ENCODE measurements around the gene RPL38. TPM values are rescaled to one million over a fixed set of nuclear protein-coding genes. Genes with fewer than 3 reads are reported as not detected.

Gene RPL38
- total and polyA plus RNA-seq, 2 donors (not counting 1 experiment from before 2014, with no cell fraction given), result 1,185 to 3,018 TPM

DNA sequence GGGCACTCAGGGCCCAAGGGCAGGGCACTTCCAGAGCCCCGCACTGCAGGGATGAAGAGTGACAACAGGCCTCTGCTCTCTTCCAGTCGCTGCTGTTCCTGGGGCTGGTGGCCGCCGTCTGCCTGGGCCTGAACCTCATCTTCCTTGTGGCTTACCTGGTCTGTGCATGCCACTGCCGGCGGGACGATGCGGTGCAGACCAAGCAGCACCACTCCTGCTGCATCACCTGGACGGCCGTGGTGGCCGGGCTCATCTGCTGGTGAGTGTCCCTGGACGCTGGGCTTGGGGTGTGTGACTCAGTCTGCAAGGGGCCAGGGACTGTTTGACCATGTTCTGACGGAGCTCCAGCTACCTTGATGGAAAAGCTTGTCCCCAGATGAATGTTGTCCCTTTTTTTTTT lies 18.9 kb downstream of the RPL38 start:
- H3K9me3 ChIP-seq (ENCODE audit: control insufficient read depth, insufficient read depth, low read depth, low read length), result no peaks in the 10 kb centered on the region
- no peaks in the 10 kb centered on the region for H4K20me1 ChIP-seq (ENCODE audit: control insufficient read depth, extremely low read depth, insufficient read depth, low read length)
- no peak overlapping the region for H3K4me2 ChIP-seq (ENCODE audit: extremely low read depth, insufficient read depth, low read length)
- H3K36me3 ChIP-seq (ENCODE audit: control insufficient read depth, insufficient read depth, low read length), result no peaks in the 10 kb centered on the region
- TF ChIP-seq EZH2 (IDR thresholded peaks at IDR 0.05; ENCODE audit: low read length, missing control alignments), result no peak
- TF ChIP-seq CTCF (conservative IDR thresholded peaks at IDR 0.05 in 1 of 2, IDR thresholded peaks at IDR 0.05 in 1 of 2; ENCODE audit: low read depth in 1 of 2, low read length in 2 of 2), result no peak
- no peak for DNase-seq (ENCODE audit: low read depth in 2 of 2)
- no peaks in the 10 kb centered on the region for H3K4me1 ChIP-seq (ENCODE audit: control insufficient read depth, extremely low read depth, insufficient read depth, low read length)
- H2AFZ ChIP-seq (ENCODE audit: low read length), result no peak overlapping the region
- no peaks in the 10 kb centered on the region for H3K79me2 ChIP-seq (ENCODE audit: control insufficient read depth, insufficient read depth, low read length)
- H3K27me3 ChIP-seq (ENCODE audit: control insufficient read depth, insufficient read depth, low read length), result no peaks in the 10 kb centered on the region
- H3K4me3 ChIP-seq (replicated peaks in 1 of 4; ENCODE audit: control extremely low read depth in 1 of 4, insufficient read depth in 1 of 4, low read depth in 3 of 4, low read length in 4 of 4), result no peak overlapping the region
- no peak overlapping the region for H3K9ac ChIP-seq (ENCODE audit: insufficient read depth, low read length)
- H3K27ac ChIP-seq (ENCODE audit: insufficient read depth, low read length), result no peak overlapping the region

DNA sequence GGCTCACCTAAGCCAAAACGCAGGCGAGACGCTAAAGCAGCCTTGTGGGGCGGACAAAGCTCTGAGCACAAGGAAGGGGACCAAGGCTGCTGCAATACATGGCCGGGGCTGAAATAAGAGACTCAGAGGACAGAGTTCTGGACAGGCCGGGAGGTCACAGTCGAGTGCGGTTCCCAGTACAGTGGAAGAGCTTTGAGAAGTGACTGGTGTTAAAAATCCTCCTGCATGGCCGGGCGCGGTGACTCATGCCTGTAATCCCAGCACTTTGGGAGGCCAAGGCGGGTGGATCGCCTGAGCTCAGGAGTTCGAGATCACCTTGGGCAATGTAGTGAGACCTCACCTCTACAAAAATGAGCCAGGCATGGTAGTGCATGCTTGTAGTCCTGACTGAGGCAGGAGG lies 20.4 kb downstream of the RPL38 start:
- no peaks in the 10 kb centered on the region for H4K20me1 ChIP-seq (ENCODE audit: control insufficient read depth, extremely low read depth, insufficient read depth, low read length)
- no peak overlapping the region for H3K27ac ChIP-seq (ENCODE audit: insufficient read depth, low read length)
- DNase-seq (ENCODE audit: low read depth in 2 of 2), result no peak
- H3K4me3 ChIP-seq (replicated peaks in 1 of 4; ENCODE audit: control extremely low read depth in 1 of 4, insufficient read depth in 1 of 4, low read depth in 3 of 4, low read length in 4 of 4), result no peak overlapping the region
- H3K27me3 ChIP-seq (ENCODE audit: control insufficient read depth, insufficient read depth, low read length), result no peaks in the 10 kb centered on the region
- H3K79me2 ChIP-seq (ENCODE audit: control insufficient read depth, insufficient read depth, low read length), result no peaks in the 10 kb centered on the region
- no peaks in the 10 kb centered on the region for H3K36me3 ChIP-seq (ENCODE audit: control insufficient read depth, insufficient read depth, low read length)
- no peaks in the 10 kb centered on the region for H3K9me3 ChIP-seq (ENCODE audit: control insufficient read depth, insufficient read depth, low read depth, low read length)
- no peaks in the 10 kb centered on the region for H3K4me1 ChIP-seq (ENCODE audit: control insufficient read depth, extremely low read depth, insufficient read depth, low read length)
- no peak for TF ChIP-seq CTCF (conservative IDR thresholded peaks at IDR 0.05 in 1 of 2, IDR thresholded peaks at IDR 0.05 in 1 of 2; ENCODE audit: low read depth in 1 of 2, low read length in 2 of 2)
- TF ChIP-seq EZH2 (IDR thresholded peaks at IDR 0.05; ENCODE audit: low read length, missing control alignments), result no peak
- H3K9ac ChIP-seq (ENCODE audit: insufficient read depth, low read length), result no peak overlapping the region
- H3K4me2 ChIP-seq (ENCODE audit: extremely low read depth, insufficient read depth, low read length), result no peak overlapping the region
- H2AFZ ChIP-seq (ENCODE audit: low read length), result no peak overlapping the region

DNA sequence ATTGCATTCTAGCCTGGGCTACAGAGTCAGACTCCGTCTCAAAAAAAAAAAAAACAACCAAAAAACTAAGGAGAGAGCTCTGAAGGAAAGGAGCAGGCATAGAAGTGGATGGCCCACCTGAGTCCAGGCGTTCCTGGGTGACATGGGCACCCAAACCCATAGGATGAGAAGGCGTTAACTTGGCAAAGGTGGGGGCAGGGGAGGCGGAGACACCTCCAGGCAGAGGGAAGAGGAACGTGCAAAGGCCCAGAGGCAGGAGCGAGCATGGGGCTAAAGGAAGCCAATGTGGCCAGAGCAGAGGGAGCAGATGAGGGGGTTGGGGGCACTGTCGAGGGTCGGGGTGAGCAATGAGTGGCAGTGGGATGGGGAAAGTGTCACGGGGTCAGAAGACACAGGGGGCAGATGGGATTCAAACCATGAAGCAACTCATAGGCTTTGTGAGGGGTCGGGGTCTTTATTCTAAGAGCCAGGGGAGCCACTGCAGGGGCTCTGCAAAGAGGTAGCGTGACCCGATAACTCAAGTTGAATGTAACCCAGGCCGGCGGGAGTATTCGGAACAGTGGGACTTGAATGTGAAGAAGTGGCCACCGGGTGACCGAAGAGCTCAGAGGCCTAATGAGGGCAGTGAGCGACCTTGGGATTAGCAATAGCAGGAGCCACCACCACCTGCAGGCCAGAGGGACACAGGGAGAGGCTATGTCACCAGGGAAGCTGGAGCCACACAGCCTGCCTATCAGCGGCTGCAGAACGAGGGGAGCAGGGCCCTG lies 21.7 kb downstream of the RPL38 start:
- Histone ChIP-seq H2AFZ (ENCODE audit: low read length) (no peak overlapping the region), H3K4me2 (ENCODE audit: extremely low read depth, insufficient read depth, low read length) (no peak overlapping the region), H3K27ac (ENCODE audit: insufficient read depth, low read length) (no peak overlapping the region), H3K4me3 (replicated peaks in 1 of 4; ENCODE audit: control extremely low read depth in 1 of 4, insufficient read depth in 1 of 4, low read depth in 3 of 4, low read length in 4 of 4) (no peak overlapping the region), H3K36me3 (ENCODE audit: control insufficient read depth, insufficient read depth, low read length) (no peaks in the 10 kb centered on the region), H3K9me3 (ENCODE audit: control insufficient read depth, insufficient read depth, low read depth, low read length) (no peaks in the 10 kb centered on the region), H3K4me1 (ENCODE audit: control insufficient read depth, extremely low read depth, insufficient read depth, low read length) (no peaks in the 10 kb centered on the region), H4K20me1 (ENCODE audit: control insufficient read depth, extremely low read depth, insufficient read depth, low read length) (no peaks in the 10 kb centered on the region), H3K79me2 (ENCODE audit: control insufficient read depth, insufficient read depth, low read length) (no peaks in the 10 kb centered on the region), H3K9ac (ENCODE audit: insufficient read depth, low read length) (no peak overlapping the region), H3K27me3 (ENCODE audit: control insufficient read depth, insufficient read depth, low read length) (no peaks in the 10 kb centered on the region)
- DNase-seq (ENCODE audit: low read depth in 2 of 2), result no peak
- no peak for TF ChIP-seq EZH2 (IDR thresholded peaks at IDR 0.05; ENCODE audit: low read length, missing control alignments)
- TF ChIP-seq CTCF (conservative IDR thresholded peaks at IDR 0.05 in 1 of 2, IDR thresholded peaks at IDR 0.05 in 1 of 2; ENCODE audit: low read depth in 1 of 2, low read length in 2 of 2), result no peak
